ENCODE results near the gene CHST11.

CHST11 gene

DNA sequence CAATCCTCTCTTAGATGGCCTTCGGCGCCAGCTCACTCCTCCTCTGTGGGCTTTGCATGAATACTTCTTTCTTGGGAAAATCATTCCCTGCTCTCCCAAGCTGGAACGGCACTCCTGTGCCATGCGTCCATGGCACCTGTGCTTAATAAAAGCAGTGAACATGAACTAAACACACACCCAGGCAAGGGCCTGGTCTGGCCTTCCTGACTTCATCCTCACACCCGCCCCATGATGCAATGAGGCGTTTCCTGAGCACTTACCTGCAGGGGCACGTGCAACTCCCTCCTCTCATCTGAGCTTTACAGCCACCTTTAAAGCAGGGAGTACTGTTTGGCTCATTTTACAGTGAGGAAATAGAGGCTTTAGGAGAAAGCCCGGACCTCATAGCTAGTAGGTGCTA, 281.6 kb downstream of the CHST11 start:
- no peak for TF ChIP-seq CTCF (IDR thresholded peaks at IDR 0.05; ENCODE audit: borderline replicate concordance, insufficient read depth, low read depth, low read length)

DNA sequence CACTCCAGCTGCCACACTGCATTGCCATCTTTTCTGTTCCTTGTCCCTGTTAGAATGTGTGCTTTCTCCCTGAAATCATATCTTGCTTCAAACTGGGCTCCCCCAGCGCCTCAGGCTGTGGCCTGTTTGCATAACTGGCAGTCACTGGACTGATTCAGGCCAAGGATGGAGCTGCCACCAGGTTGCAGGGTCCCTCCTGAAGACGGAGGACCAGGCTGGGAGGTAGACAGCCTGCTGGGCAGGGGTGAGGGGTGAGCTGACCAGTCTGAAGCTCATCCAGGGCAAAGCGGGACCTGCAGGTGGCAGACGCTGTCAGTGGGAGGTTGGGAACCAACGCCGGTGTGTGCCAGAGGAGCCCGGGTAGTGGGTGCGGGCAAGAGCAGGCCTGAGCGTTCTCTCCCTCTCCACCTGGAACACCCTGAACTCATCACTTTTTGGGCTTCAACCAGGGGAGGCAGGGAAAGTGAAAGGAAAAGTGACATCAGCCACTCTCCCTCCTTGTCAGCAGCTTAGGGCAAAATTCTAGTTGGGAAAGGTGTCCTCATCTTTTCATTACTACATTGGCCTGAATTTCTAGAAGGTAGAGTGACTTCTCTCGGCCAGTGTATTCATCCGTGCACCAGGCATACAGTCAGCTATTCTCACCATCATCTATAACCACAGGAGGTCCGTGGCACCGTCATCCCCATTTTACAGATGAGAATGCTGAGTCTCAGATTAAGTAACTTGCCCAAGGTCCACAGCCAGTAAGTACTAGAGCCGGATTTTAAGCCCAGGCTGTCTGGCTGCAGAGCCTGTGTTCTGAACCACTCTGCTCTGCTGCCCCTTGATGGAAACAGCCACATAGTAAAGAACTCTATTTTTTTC, 282.3 kb downstream of the CHST11 start:
- no peak overlapping the region for H3K4me3 ChIP-seq (ENCODE audit: low read depth, low read length)
- no peak for TF ChIP-seq CTCF (IDR thresholded peaks at IDR 0.05; ENCODE audit: borderline replicate concordance, insufficient read depth, low read depth, low read length)

More for the DNA sequence above, 281.6 kb downstream of the CHST11 start:
- H3K4me3 ChIP-seq (ENCODE audit: low read depth, low read length), result no peak overlapping the region

DNA sequence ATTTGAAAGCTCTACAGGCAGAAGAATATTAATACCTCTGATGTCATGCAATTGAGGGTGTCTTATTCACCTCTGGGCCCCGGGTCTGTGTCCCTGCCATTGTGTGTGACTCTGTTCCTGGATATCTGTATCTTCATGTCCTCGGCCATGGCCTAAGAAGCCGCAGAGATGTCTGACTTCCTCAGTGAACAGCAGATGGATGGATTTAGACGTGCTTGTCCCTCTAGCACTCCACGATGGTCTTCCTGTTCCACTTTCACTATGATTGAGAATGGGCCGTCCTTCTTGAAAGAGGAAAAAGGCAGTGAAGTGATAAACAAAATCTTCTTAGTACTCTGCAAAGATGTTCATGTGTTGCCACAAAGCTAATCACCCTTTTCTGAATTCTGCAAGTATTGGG, 283.9 kb downstream of the CHST11 start:
- TF ChIP-seq CTCF (IDR thresholded peaks at IDR 0.05; ENCODE audit: borderline replicate concordance, insufficient read depth, low read depth, low read length), result no peak

GRCh38 chr12:104741077-104741476, 284.3 kb downstream of the CHST11 start:
- H3K4me3 ChIP-seq (ENCODE audit: low read depth, low read length), result no peak overlapping the region
- no peak for TF ChIP-seq CTCF (IDR thresholded peaks at IDR 0.05; ENCODE audit: borderline replicate concordance, insufficient read depth, low read depth, low read length)

More for the DNA sequence above, 283.9 kb downstream of the CHST11 start:
- H3K4me3 ChIP-seq (ENCODE audit: low read depth, low read length), result no peak overlapping the region

DNA sequence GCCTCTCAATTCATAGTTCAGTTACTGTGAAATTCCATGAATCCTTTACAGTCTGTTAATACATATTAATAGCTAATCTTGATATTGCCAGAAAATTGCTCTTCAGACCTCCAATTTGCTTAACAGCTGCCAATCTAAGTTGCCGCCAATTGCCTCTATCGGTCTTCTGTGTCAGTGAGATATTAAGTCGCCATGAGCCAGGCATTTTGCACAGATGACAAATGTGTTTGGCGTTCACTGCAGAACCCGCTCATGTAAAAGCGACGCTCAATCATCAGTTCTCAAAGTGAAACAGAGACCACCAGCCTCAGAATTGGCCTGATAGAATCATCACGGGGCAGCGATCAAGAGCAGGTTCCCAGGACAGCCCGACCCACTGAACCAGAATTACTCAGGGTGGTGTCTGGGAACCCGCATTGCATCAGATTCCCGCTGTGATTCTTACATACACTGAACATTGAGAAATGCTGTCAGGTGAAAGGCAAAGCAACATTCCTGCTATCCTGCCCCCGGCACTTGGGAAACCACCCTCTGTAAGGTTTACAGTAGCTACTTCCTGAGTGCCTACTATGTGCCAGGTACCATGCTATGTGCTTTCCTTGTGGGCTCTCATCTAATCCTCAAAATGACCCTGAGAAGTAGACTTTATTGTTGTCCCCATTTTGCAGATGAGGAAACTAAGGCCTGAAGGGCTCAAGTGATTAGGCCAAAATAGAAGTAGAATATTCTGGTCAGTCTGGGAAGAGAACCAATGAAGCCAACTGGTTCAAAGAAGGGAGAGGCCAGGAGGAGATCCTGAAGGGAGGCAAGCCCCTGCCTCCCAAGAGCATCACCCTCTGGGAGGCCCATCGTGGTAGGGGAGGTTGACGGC, 285.0 kb downstream of the CHST11 start:
- no peak overlapping the region for H3K4me3 ChIP-seq (ENCODE audit: low read depth, low read length)
- TF ChIP-seq CTCF (IDR thresholded peaks at IDR 0.05; ENCODE audit: borderline replicate concordance, insufficient read depth, low read depth, low read length), result no peak

DNA sequence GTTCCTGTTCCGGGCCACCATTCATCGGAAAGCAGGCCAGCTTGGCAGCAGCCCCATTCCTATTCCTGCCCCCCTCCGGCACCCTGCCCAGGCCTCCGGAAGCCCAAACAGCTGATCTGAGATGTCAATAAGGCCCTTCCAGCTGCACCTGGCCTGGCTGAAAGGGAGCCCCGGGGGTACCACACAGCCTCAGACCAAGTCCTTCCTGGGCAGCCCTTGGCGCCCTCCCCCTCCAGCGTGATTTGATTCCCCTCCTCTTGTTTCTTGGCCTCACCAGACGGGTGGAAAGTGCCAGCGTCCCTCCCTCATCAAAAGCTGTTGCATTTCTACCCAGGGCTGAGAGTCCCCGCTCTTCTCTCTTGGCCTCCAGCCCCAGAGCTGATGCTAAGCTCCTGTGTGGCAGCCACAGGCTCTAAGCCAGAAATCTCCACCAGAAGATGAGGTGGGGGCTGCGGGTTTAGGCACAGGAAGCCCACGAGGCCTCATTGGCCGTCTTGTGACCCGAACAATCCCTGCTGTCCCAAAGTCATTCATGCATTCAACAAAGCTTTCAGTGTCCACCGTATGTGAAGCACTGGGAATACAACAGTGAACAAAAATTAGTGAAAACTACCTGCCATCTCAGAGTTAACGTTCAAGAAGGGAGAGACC, 285.9 kb downstream of the CHST11 start:
- TF ChIP-seq CTCF (IDR thresholded peaks at IDR 0.05; ENCODE audit: borderline replicate concordance, insufficient read depth, low read depth, low read length), result no peak
- no peak overlapping the region for H3K4me3 ChIP-seq (ENCODE audit: low read depth, low read length)
